ENCODE results near the gene TRMT61A.

GRCh38 chr14:103555559-103556337, 26.8 kb downstream of the TRMT61A start:
- no peak for TF ChIP-seq TAF1 (IDR thresholded peaks at IDR 0.05; ENCODE audit: low read depth)
- TF ChIP-seq CTCF (IDR thresholded peaks at IDR 0.05; ENCODE audit: poor library complexity, severe bottlenecking) = no peak
- no peak for TF ChIP-seq EZH2 (IDR thresholded peaks at IDR 0.05; ENCODE audit: borderline replicate concordance, insufficient read depth, low read length, poor library complexity, severe bottlenecking)
- TF ChIP-seq REST (IDR thresholded peaks at IDR 0.05; ENCODE audit: borderline replicate concordance) = no peak
- TF ChIP-seq POLR2AphosphoS5 (IDR thresholded peaks at IDR 0.05) = no peak
- TF ChIP-seq EP300 (conservative IDR thresholded peaks at IDR 0.05; ENCODE audit: poor library complexity, severe bottlenecking) = no peak

Data from neural cell (in vitro differentiated cells).